Measurements from ENCODE around the gene CCDC196.

The CCDC196 gene

GRCh38 chr14:66511849-66512248 is 25.7 kb downstream of the CCDC196 start:
- Histone ChIP-seq H3K4me1 (ENCODE audit: control insufficient read depth in 1 of 2, insufficient read depth in 2 of 2, low read length in 2 of 2) (peaks cover 5 to 7% of the 10 kb centered on the region in 2 experiments), H4K8ac (ENCODE audit: low read depth, low read length) (no peak overlapping the region), H3K36me3 (ENCODE audit: control insufficient read depth in 1 of 2, insufficient read depth in 2 of 2, low read length in 2 of 2) (no peaks in the 10 kb centered on the region), H3K23ac (ENCODE audit: low read length) (no peak overlapping the region), H3K4me3 (ENCODE audit: low read depth, low read length) (no peak overlapping the region), H3K27ac (ENCODE audit: low read depth, low read length) (no peak overlapping the region), H3K27me3 (ENCODE audit: insufficient read depth, low read length) (no peaks in the 10 kb centered on the region), H2BK120ac (ENCODE audit: insufficient read depth, low read length, poor library complexity) (no peak overlapping the region), H3K4me2 (ENCODE audit: low read length) (no peak overlapping the region), H3K9me3 (ENCODE audit: insufficient read depth, low read depth, low read length) (no peaks in the 10 kb centered on the region), H2BK5ac (ENCODE audit: low read depth, low read length, poor library complexity) (no peak overlapping the region), H3K4ac (ENCODE audit: low read depth, low read length) (no peak overlapping the region), H3K14ac (ENCODE audit: low read length) (no peak overlapping the region), H4K91ac (ENCODE audit: low read depth, low read length) (no peak overlapping the region), H3K79me2 (ENCODE audit: control insufficient read depth, insufficient read depth, low read length, poor library complexity) (no peaks in the 10 kb centered on the region), H2AK5ac (ENCODE audit: low read length) (no peak overlapping the region), H3K18ac (ENCODE audit: low read length) (no peak overlapping the region), H3K79me1 (ENCODE audit: low read length) (peaks cover 9% of the 10 kb centered on the region), H4K12ac (ENCODE audit: low read depth, low read length) (no peak overlapping the region), H2BK12ac (ENCODE audit: low read length) (no peak overlapping the region), H2AFZ (ENCODE audit: insufficient read depth, low read length, poor library complexity) (no peak overlapping the region), H3K9ac (ENCODE audit: low read length) (no peak overlapping the region)
- WGBS (ENCODE audit: extremely low coverage, insufficient coverage, insufficient read length), result no CpG with 5 or more reads among the region's 1 CpG
- no peak for DNase-seq

DNA sequence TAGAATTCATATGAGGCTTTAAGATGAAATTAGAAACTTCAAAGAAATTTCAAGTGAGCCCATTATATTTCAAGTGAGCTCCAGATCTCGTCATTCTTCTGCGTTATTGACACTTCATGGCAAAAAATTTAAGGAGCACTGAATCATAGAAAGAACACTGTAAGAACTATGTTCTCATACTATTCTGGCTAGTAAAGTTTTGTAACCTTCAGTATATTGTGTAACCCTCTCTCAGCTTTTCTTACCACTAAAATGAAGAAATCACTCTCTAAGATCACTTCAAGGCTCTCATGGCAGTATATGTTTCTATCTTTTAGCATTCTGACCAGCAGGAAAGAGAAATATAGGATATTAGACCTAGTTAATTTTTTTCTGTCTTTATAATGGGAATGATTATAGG is 28.0 kb downstream of the CCDC196 start:
- Histone ChIP-seq H4K8ac (ENCODE audit: low read depth, low read length) (no peak overlapping the region), H3K79me2 (ENCODE audit: control insufficient read depth, insufficient read depth, low read length, poor library complexity) (no peaks in the 10 kb centered on the region), H3K14ac (ENCODE audit: low read length) (no peak overlapping the region), H3K27me3 (ENCODE audit: insufficient read depth, low read length) (no peaks in the 10 kb centered on the region), H2BK12ac (ENCODE audit: low read length) (no peak overlapping the region), H3K18ac (ENCODE audit: low read length) (no peak overlapping the region), H3K9ac (ENCODE audit: low read length) (no peak overlapping the region), H3K4me1 (ENCODE audit: control insufficient read depth in 1 of 2, insufficient read depth in 2 of 2, low read length in 2 of 2) (peaks cover 2% of the 10 kb centered on the region in 2 experiments), H2BK5ac (ENCODE audit: low read depth, low read length, poor library complexity) (no peak overlapping the region), H2BK120ac (ENCODE audit: insufficient read depth, low read length, poor library complexity) (no peak overlapping the region), H3K4me2 (ENCODE audit: low read length) (no peak overlapping the region), H3K27ac (ENCODE audit: low read depth, low read length) (no peak overlapping the region), H3K23ac (ENCODE audit: low read length) (no peak overlapping the region), H3K9me3 (ENCODE audit: insufficient read depth, low read depth, low read length) (no peaks in the 10 kb centered on the region), H4K91ac (ENCODE audit: low read depth, low read length) (no peak overlapping the region), H3K4me3 (ENCODE audit: low read depth, low read length) (no peak overlapping the region), H3K4ac (ENCODE audit: low read depth, low read length) (no peak overlapping the region), H4K12ac (ENCODE audit: low read depth, low read length) (no peak overlapping the region), H3K79me1 (ENCODE audit: low read length) (no peaks in the 10 kb centered on the region), H2AFZ (ENCODE audit: insufficient read depth, low read length, poor library complexity) (no peak overlapping the region), H2AK5ac (ENCODE audit: low read length) (no peak overlapping the region), H3K36me3 (ENCODE audit: control insufficient read depth in 1 of 2, insufficient read depth in 2 of 2, low read length in 2 of 2) (no peaks in the 10 kb centered on the region)
- peak in 1 of 2 donors; percentile 35 for DNase-seq
- no CpG with 5 or more reads among the region's 2 CpGs for WGBS (ENCODE audit: extremely low coverage, insufficient coverage, insufficient read length)

- Histone ChIP-seq H2AFZ (ENCODE audit: insufficient read depth, low read length, poor library complexity) (no peak overlapping the region), H2BK120ac (ENCODE audit: insufficient read depth, low read length, poor library complexity) (no peak overlapping the region), H3K9ac (ENCODE audit: low read length) (no peak overlapping the region), H3K79me2 (ENCODE audit: control insufficient read depth, insufficient read depth, low read length, poor library complexity) (no peaks in the 10 kb centered on the region), H3K36me3 (ENCODE audit: control insufficient read depth in 1 of 2, insufficient read depth in 2 of 2, low read length in 2 of 2) (no peaks in the 10 kb centered on the region), H4K91ac (ENCODE audit: low read depth, low read length) (no peak overlapping the region), H3K14ac (ENCODE audit: low read length) (no peak overlapping the region), H3K9me3 (ENCODE audit: insufficient read depth, low read depth, low read length) (peaks cover 3% of the 10 kb centered on the region), H2AK5ac (ENCODE audit: low read length) (no peak overlapping the region), H3K23ac (ENCODE audit: low read length) (no peak overlapping the region), H3K4me1 (ENCODE audit: control insufficient read depth in 1 of 2, insufficient read depth in 2 of 2, low read length in 2 of 2) (no peaks in the 10 kb centered on the region), H4K8ac (ENCODE audit: low read depth, low read length) (no peak overlapping the region), H3K4me2 (ENCODE audit: low read length) (no peak overlapping the region), H2BK12ac (ENCODE audit: low read length) (no peak overlapping the region), H3K18ac (ENCODE audit: low read length) (no peak overlapping the region), H3K27me3 (ENCODE audit: insufficient read depth, low read length) (no peaks in the 10 kb centered on the region), H3K4me3 (ENCODE audit: low read depth, low read length) (no peak overlapping the region), H4K12ac (ENCODE audit: low read depth, low read length) (no peak overlapping the region), H3K79me1 (ENCODE audit: low read length) (no peaks in the 10 kb centered on the region), H3K27ac (ENCODE audit: low read depth, low read length) (no peak overlapping the region), H2BK5ac (ENCODE audit: low read depth, low read length, poor library complexity) (no peak overlapping the region), H3K4ac (ENCODE audit: low read depth, low read length) (no peak overlapping the region)
- DNase-seq, result no peak
- no CpG with 5 or more reads among the region's 9 CpGs for whole genome bisulfite sequencing (ENCODE audit: extremely low coverage, insufficient coverage, insufficient read length)
These were observed 44.4 kb downstream of the CCDC196 start for GRCh38 chr14:66530526-66530925.

GRCh38 chr14:66539034-66539433 is 52.9 kb downstream of the CCDC196 start:
- Histone ChIP-seq H3K23ac (ENCODE audit: low read length) (no peak overlapping the region), H4K12ac (ENCODE audit: low read depth, low read length) (no peak overlapping the region), H3K18ac (ENCODE audit: low read length) (no peak overlapping the region), H4K8ac (ENCODE audit: low read depth, low read length) (no peak overlapping the region), H3K27ac (ENCODE audit: low read depth, low read length) (no peak overlapping the region), H3K4me2 (ENCODE audit: low read length) (no peak overlapping the region), H3K36me3 (ENCODE audit: control insufficient read depth in 1 of 2, insufficient read depth in 2 of 2, low read length in 2 of 2) (no peaks in the 10 kb centered on the region), H2AFZ (ENCODE audit: insufficient read depth, low read length, poor library complexity) (no peak overlapping the region), H2BK120ac (ENCODE audit: insufficient read depth, low read length, poor library complexity) (no peak overlapping the region), H3K4me1 (ENCODE audit: control insufficient read depth in 1 of 2, insufficient read depth in 2 of 2, low read length in 2 of 2) (no peaks in the 10 kb centered on the region), H2BK5ac (ENCODE audit: low read depth, low read length, poor library complexity) (no peak overlapping the region), H3K79me2 (ENCODE audit: control insufficient read depth, insufficient read depth, low read length, poor library complexity) (no peaks in the 10 kb centered on the region), H3K9ac (ENCODE audit: low read length) (no peak overlapping the region), H4K91ac (ENCODE audit: low read depth, low read length) (no peak overlapping the region), H2AK5ac (ENCODE audit: low read length) (no peak overlapping the region), H3K14ac (ENCODE audit: low read length) (no peak overlapping the region), H3K9me3 (ENCODE audit: insufficient read depth, low read depth, low read length) (no peaks in the 10 kb centered on the region), H3K27me3 (ENCODE audit: insufficient read depth, low read length) (no peaks in the 10 kb centered on the region), H3K4me3 (ENCODE audit: low read depth, low read length) (no peak overlapping the region), H3K79me1 (ENCODE audit: low read length) (no peaks in the 10 kb centered on the region), H2BK12ac (ENCODE audit: low read length) (no peak overlapping the region), H3K4ac (ENCODE audit: low read depth, low read length) (no peak overlapping the region)
- WGBS (ENCODE audit: extremely low coverage, insufficient coverage, insufficient read length), result no CpG with 5 or more reads among the region's 3 CpGs
- no peak for DNase-seq
